GM23338 (cell line): ENCODE measurements around the gene RRP8. TPM values are rescaled to one million over a fixed set of nuclear protein-coding genes. Genes with fewer than 3 reads are reported as not detected.

Experiments used
- ATAC-seq: fragments of 200-7000 bp; cut with Tn5 transposase; 3 replicates; pipeline ENCODE4 v1.9.1; 2020
- DNase-seq: peaks from one replicate; pipeline ENCODE4 v3.0.0-alpha.2; 2015; ENCODE audit warnings: low spot score
- H2AFZ ChIP-seq: fragments of 200-600 bp; sonication (generic); 2 replicates; pipeline ENCODE4 v1.8.0; 2016; ENCODE audit warnings: antibody characterized with exemption, mild to moderate bottlenecking, moderate library complexity
- H3F3A ChIP-seq: fragments of 200-600 bp; sonication (generic); replicated peaks from 2 replicates; pipeline ENCODE4 v1.8.0; 2017; ENCODE audit warnings: antibody characterized with exemption, mixed run types, low read depth
- H3K27ac ChIP-seq: fragments of 200-600 bp; sonication (generic); 2 replicates; pipeline ENCODE4 v1.6.1; 2016; ENCODE audit warnings: low read depth
- H3K27me3 ChIP-seq: fragments of 200-600 bp; sonication (generic); 2 replicates; pipeline ENCODE4 v1.8.0; 2016; ENCODE audit warnings: mild to moderate bottlenecking, mixed run types, moderate library complexity; ENCODE audit not compliant: insufficient read depth
- H3K36me3 ChIP-seq: fragments of 200-600 bp; sonication (generic); 2 replicates; pipeline ENCODE4 v1.8.0; 2016; ENCODE audit warnings: mild to moderate bottlenecking; ENCODE audit not compliant: insufficient read depth
- H3K4me1 ChIP-seq: fragments of 200-600 bp; sonication (generic); 2 replicates; pipeline ENCODE4 v1.8.0; 2016; ENCODE audit warnings: mild to moderate bottlenecking, moderate library complexity; ENCODE audit not compliant: insufficient read depth
- H3K4me2 ChIP-seq: fragments of 200-600 bp; sonication (generic); 2 replicates; pipeline ENCODE4 v1.7.1; 2017; ENCODE audit warnings: mixed run types
- H3K4me3 ChIP-seq: fragments of 200-600 bp; sonication (generic); 2 replicates; pipeline ENCODE4 v1.6.1; 2016; ENCODE audit warnings: mixed run types
- H3K79me2 ChIP-seq: fragments of 200-600 bp; sonication (generic); replicated peaks from 2 replicates; pipeline ENCODE4 v1.8.0; 2017; ENCODE audit warnings: mild to moderate bottlenecking; ENCODE audit not compliant: insufficient read depth
- H3K9me2 ChIP-seq: fragments of 200-600 bp; sonication (generic); 2 replicates; pipeline ENCODE4 v1.8.0; 2017; ENCODE audit not compliant: insufficient read depth
- H4K20me1 ChIP-seq: fragments of 200-600 bp; sonication (generic); replicated peaks from 2 replicates; pipeline ENCODE4 v1.8.0; 2017; ENCODE audit warnings: mild to moderate bottlenecking; ENCODE audit not compliant: insufficient read depth
- H3K27ac Mint-ChIP-seq: 2 replicates; pipeline ENCODE4 v1.8.0; 2020; ENCODE audit warnings: inconsistent platforms, mild to moderate bottlenecking, moderate library complexity, mixed read lengths
- H3K27me3 Mint-ChIP-seq: 3 replicates; pipeline ENCODE4 v1.8.0; 2022; ENCODE audit warnings: low read depth, mild to moderate bottlenecking, moderate library complexity, mixed read lengths, inconsistent platforms; ENCODE audit not compliant: insufficient read depth, poor library complexity
- H3K36me3 Mint-ChIP-seq: 3 replicates; pipeline ENCODE4 v1.8.0; 2021; ENCODE audit warnings: low read depth, mild to moderate bottlenecking, inconsistent platforms, moderate library complexity, mixed read lengths
- H3K4me1 Mint-ChIP-seq: 3 replicates; pipeline ENCODE4 v1.8.0; 2020; ENCODE audit warnings: mild to moderate bottlenecking, inconsistent platforms, mixed read lengths
- H3K4me3 Mint-ChIP-seq: 3 replicates; pipeline ENCODE4 v1.8.0; 2021; ENCODE audit warnings: moderate library complexity, mild to moderate bottlenecking, inconsistent platforms, mixed read lengths
- H3K9me3 Mint-ChIP-seq: 3 replicates; pipeline ENCODE4 v1.8.0; 2020; ENCODE audit warnings: moderate library complexity, mild to moderate bottlenecking, inconsistent platforms, mixed read lengths
- CREB1 ChIP-seq: fragments of 250-450 bp; sonication (Bioruptor Pico); IDR thresholded peaks from 2 replicates; pipeline ENCODE4 v1.5.0; 2020; ENCODE audit warnings: low read depth, mild to moderate bottlenecking, moderate library complexity
- CTCF ChIP-seq, 2 experiments: fragments of 200-600 bp in 1 of 2; sonication (generic) in 1 of 2; conservative IDR thresholded peaks; 2 replicates each; pipeline versions ENCODE4 v1.5.1 to v1.6.1; 2016 to 2017; ENCODE audit warnings: antibody characterized with exemption in 2 of 2, low read depth in 2 of 2, mild to moderate bottlenecking in 2 of 2, moderate library complexity in 1 of 2
- ETS1 ChIP-seq: IDR thresholded peaks from 2 replicates; pipeline ENCODE4 v1.6.1; 2016; ENCODE audit warnings: antibody characterized with exemption
- EZH2 ChIP-seq: fragments of 200-600 bp; sonication (generic); IDR thresholded peaks from one replicate; pipeline ENCODE4 v1.8.0; 2017; ENCODE audit warnings: antibody characterized with exemption, mild to moderate bottlenecking, low read depth; ENCODE audit not compliant: unreplicated experiment
- EZH2phosphoT487 ChIP-seq: fragments of 200-600 bp; sonication (generic); IDR thresholded peaks from one replicate; pipeline ENCODE4 v1.8.1; 2018; ENCODE audit warnings: antibody characterized with exemption; ENCODE audit not compliant: unreplicated experiment
- JUNB ChIP-seq: IDR thresholded peaks from one replicate; pipeline ENCODE4 v1.6.1; 2016; ENCODE audit warnings: antibody characterized with exemption; ENCODE audit not compliant: unreplicated experiment
- NANOG ChIP-seq: IDR thresholded peaks from 2 replicates; pipeline ENCODE4 v1.6.1; 2016; ENCODE audit warnings: antibody characterized with exemption, borderline replicate concordance
- POLR2AphosphoS5 ChIP-seq: IDR thresholded peaks from 2 replicates; pipeline ENCODE4 v1.6.1; 2016; ENCODE audit warnings: antibody characterized with exemption, low read depth
- REST ChIP-seq: IDR thresholded peaks from one replicate; pipeline ENCODE4 v1.6.1; 2018; ENCODE audit warnings: antibody characterized with exemption; ENCODE audit not compliant: unreplicated experiment
- STAT1 ChIP-seq: IDR thresholded peaks from one replicate; pipeline ENCODE4 v1.6.1; 2016; ENCODE audit warnings: antibody characterized with exemption; ENCODE audit not compliant: unreplicated experiment
- ZNF114 ChIP-seq: fragments of 250-450 bp; sonication (Bioruptor Pico); IDR thresholded peaks from 2 replicates; pipeline ENCODE4 v1.5.0; 2020; ENCODE audit warnings: mild to moderate bottlenecking, moderate library complexity
- ZNF331 ChIP-seq: fragments of 250-450 bp; sonication (Bioruptor Pico); IDR thresholded peaks from 2 replicates; pipeline ENCODE4 v1.5.0; 2020; ENCODE audit warnings: low read depth, mild to moderate bottlenecking, moderate library complexity
- ZNF462 ChIP-seq: fragments of 250-450 bp; sonication (Bioruptor Pico); IDR thresholded peaks from 2 replicates; pipeline ENCODE4 v1.5.0; 2020; ENCODE audit warnings: mild to moderate bottlenecking, moderate library complexity
- polyA plus RNA-seq: library from polyadenylated mRNA; unstranded; fragments of >200 nt; fragmentation: Nextera tagmentation; extraction: Ambion mirVana; gene quantifications from 2 replicates; pipeline ENCODE4 v1.2.1, GENCODE V29; 2016
- total RNA-seq: library from RNA; depleted of rRNA; stranded (reverse); fragments of >200 nt; shearing (Covaris generic); gene quantifications from 2 replicates; pipeline ENCODE4 v1.2.3, GENCODE V29; 2014

RRP8 gene
- total and polyA plus RNA-seq, 2 experiments from 2014 or later = 7.4 to 13.7 TPM

- no peaks in the 10 kb centered on the region for H4K20me1 ChIP-seq
- Mint-ChIP-seq H3K27ac (no peak overlapping the region), H3K4me1 (peaks cover 9% of the 10 kb centered on the region), H3K9me3 (no peaks in the 10 kb centered on the region; the same call in 2 of the 3 replicates), H3K4me3 (no peak overlapping the region), H3K27me3 (peaks cover 38% of the 10 kb centered on the region), H3K36me3 (peaks cover 13% of the 10 kb centered on the region)
- H3K4me1 ChIP-seq = no peaks in the 10 kb centered on the region; the same call in 1 of the 2 replicates
- peaks cover 40% of the 10 kb centered on the region for H3K27me3 ChIP-seq
- H3K79me2 ChIP-seq = no peaks in the 10 kb centered on the region
- ATAC-seq (no peak), DNase-seq (no peak)
- H3K4me2 ChIP-seq = no peak overlapping the region
- H2AFZ ChIP-seq = no peak overlapping the region
- TF ChIP-seq CREB1 (CRISPR knock-in tag) (no peak), REST (no peak), ETS1 (no peak), ZNF331 (no peak), STAT1 (no peak), NANOG (no peak), ZNF462 (CRISPR knock-in tag) (no peak), EZH2 (no peak), EZH2phosphoT487 (no peak), ZNF114 (CRISPR knock-in tag) (no peak), JUNB (no peak), POLR2AphosphoS5 (no peak), CTCF (conservative IDR thresholded peaks at IDR 0.05; ENCODE audit: low read depth in 2 of 2) (no peak)
- H3F3A ChIP-seq = no peaks in the 10 kb centered on the region; the same call in 1 of the 2 replicates
- H3K9me2 ChIP-seq = no peaks in the 10 kb centered on the region
- H3K4me3 ChIP-seq = no peak overlapping the region
- no peak overlapping the region for H3K27ac ChIP-seq
- H3K36me3 ChIP-seq = no peaks in the 10 kb centered on the region
Measured at GRCh38 chr11:6626971-6627761, 23.8 kb upstream of the RRP8 start.
